ENCODE results near the gene PATE1.

The PATE1 gene

GRCh38 chr11:125784678-125785077 lies 38.6 kb downstream of the PATE1 start:
- DNase-seq (ENCODE audit: low read depth), result no peak
- no peak overlapping the region for H3K4me3 ChIP-seq (ENCODE audit: low read depth, low read length)

- DNase-seq (ENCODE audit: low read depth), result no peak
- H3K4me3 ChIP-seq (ENCODE audit: low read depth, low read length), result no peak within 1 kb of the TSS
Measured at GRCh38 chr11:125787827-125788226, 41.7 kb downstream of the PATE1 start, which contains the start of gene PATE3. Gene PATE3, plus strand, starts transcription at chr11:125788127. Its CDS starts 25 bp downstream, at chr11:125788152.

GRCh38 chr11:125790825-125791224 lies 44.7 kb downstream of the PATE1 start:
- DNase-seq (ENCODE audit: low read depth), result no peak
- H3K4me3 ChIP-seq (ENCODE audit: low read depth, low read length), result no peak overlapping the region

GRCh38 chr11:125797641-125798040 lies 51.6 kb downstream of the PATE1 start:
- DNase-seq (ENCODE audit: low read depth), result no peak
- no peak overlapping the region for H3K4me3 ChIP-seq (ENCODE audit: low read depth, low read length)

Measured in skeletal muscle cell (primary cell).